Karpas-422 (cell line): ENCODE results near the gene GEMIN7. TPM values are rescaled to one million over a fixed set of nuclear protein-coding genes. Genes with fewer than 3 reads are reported as not detected.

ENCODE experiments used
- DNase-seq: peaks from one replicate; pipeline ENCODE4 v3.0.0-alpha.2; 2015
- H2AFZ ChIP-seq: fragments of 200-600 bp; sonication (generic); 2 replicates; pipeline ENCODE4 v1.6.1; 2014; ENCODE audit warnings: antibody characterized with exemption, low read length, mixed read lengths
- H3K27ac ChIP-seq: fragments of 200-600 bp; sonication (generic); 2 replicates; pipeline ENCODE4 v1.5.1; 2014; ENCODE audit warnings: mild to moderate bottlenecking, low read length, moderate library complexity
- H3K27me3 ChIP-seq: fragments of 200-600 bp; sonication (generic); 2 replicates; pipeline ENCODE4 v1.6.1; 2014; ENCODE audit warnings: low read length, mixed read lengths
- H3K36me3 ChIP-seq: fragments of 200-600 bp; sonication (generic); 2 replicates; pipeline ENCODE4 v1.6.1; 2014; ENCODE audit warnings: low read length, mixed read lengths; ENCODE audit not compliant: insufficient read depth
- H3K4me1 ChIP-seq: fragments of 200-600 bp; sonication (generic); 2 replicates; pipeline ENCODE4 v1.6.1; 2014; ENCODE audit warnings: mild to moderate bottlenecking, low read length, mixed read lengths
- H3K4me2 ChIP-seq: fragments of 200-600 bp; sonication (generic); 2 replicates; pipeline ENCODE4 v1.6.1; 2014; ENCODE audit warnings: low read length, low read depth, mild to moderate bottlenecking; ENCODE audit not compliant: poor library complexity, severe bottlenecking
- H3K4me3 ChIP-seq: fragments of 200-600 bp; sonication (generic); 2 replicates; pipeline ENCODE4 v1.5.1; 2014; ENCODE audit warnings: mild to moderate bottlenecking, antibody characterized with exemption, low read length, mixed read lengths
- H3K79me2 ChIP-seq: fragments of 200-600 bp; sonication (generic); 2 replicates; pipeline ENCODE4 v1.6.1; 2014; ENCODE audit warnings: mild to moderate bottlenecking, low read length, mixed read lengths
- H3K9ac ChIP-seq: fragments of 200-600 bp; sonication (generic); 2 replicates; pipeline ENCODE4 v1.6.0; 2014; ENCODE audit warnings: low read length
- H3K9me2 ChIP-seq: fragments of 200-600 bp; sonication (generic), shearing (Covaris generic); replicated peaks from 2 replicates; pipeline ENCODE4 v1.6.0; 2014; ENCODE audit warnings: mild to moderate bottlenecking, low read length, moderate library complexity; ENCODE audit not compliant: insufficient read depth
- H3K9me3 ChIP-seq: fragments of 300-700, 200-600 bp; sonication (generic); 2 replicates; pipeline ENCODE4 v1.6.1; 2014; ENCODE audit warnings: low read length, mixed read lengths
- H4K20me1 ChIP-seq: fragments of 200-600 bp; sonication (generic); 2 replicates; pipeline ENCODE4 v1.6.1; 2014; ENCODE audit warnings: mild to moderate bottlenecking, antibody characterized with exemption, low read length, low read depth; ENCODE audit not compliant: insufficient read depth
- small RNA-seq: library from RNA; depleted of rRNA; stranded (forward); fragments of <200 nt; gene quantifications from one replicate; pipeline ENCODE3, GENCODE V24; 2014
- total RNA-seq: library from RNA; depleted of rRNA; stranded (reverse); fragments of >200 nt; shearing (Covaris generic); gene quantifications from 2 replicates; pipeline ENCODE4 v1.2.3, GENCODE V29; 2014; ENCODE audit warnings: low replicate concordance; rRNA removed

The GEMIN7 gene
- total RNA-seq, 1 experiment from 2014 or later = 85.2 TPM

- Histone ChIP-seq H3K79me2 (peaks cover 50% of the 10 kb centered on the region), H3K4me1 (peaks cover 55% of the 10 kb centered on the region), H3K4me2 (peak overlapping the region; percentile 64), H3K36me3 (no peaks in the 10 kb centered on the region), H3K27me3 (no peaks in the 10 kb centered on the region), H3K27ac (peak overlapping the region; percentile 88), H3K9ac (peak overlapping the region; percentile 68), H2AFZ (no peak overlapping the region), H4K20me1 (no peaks in the 10 kb centered on the region), H3K4me3 (peak overlapping the region; percentile 51), H3K9me2 (no peaks in the 10 kb centered on the region), H3K9me3 (no peaks in the 10 kb centered on the region)
- peak; percentile 89 for DNase-seq
Observed at GRCh38 chr19:45137179-45137761, 58.2 kb downstream of the GEMIN7 start.

DNA sequence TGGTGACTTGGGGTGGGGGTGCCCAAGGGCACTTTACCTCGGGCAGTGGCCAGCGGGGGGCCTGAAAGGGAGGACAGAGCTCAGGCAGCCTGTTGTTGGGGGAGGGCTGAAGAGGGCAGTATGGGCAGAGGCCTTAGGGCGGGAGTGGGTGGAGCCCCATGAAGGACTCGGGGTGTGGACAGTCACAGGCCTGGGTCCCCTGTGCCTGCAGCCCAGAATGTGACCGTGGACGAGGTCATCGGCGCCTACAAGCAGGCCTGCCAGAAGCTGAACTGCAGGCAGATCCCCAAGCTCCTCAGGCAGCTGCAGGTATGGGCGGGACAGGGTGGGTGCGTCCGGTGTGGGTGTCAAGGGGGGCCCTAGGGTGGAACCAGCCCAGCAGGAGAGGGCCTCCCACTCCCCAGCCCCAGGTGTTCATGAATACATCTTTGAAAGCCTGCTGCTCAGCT, 59.3 kb downstream of the GEMIN7 start:
- H3K79me2 ChIP-seq = peaks cover 44% of the 10 kb centered on the region
- no peak for DNase-seq
- peak overlapping the region; percentile 51; the same call in 1 of the 2 replicates for H3K4me3 ChIP-seq
- peak overlapping the region; percentile 88 for H3K27ac ChIP-seq
- H3K9me3 ChIP-seq = no peaks in the 10 kb centered on the region
- H3K4me2 ChIP-seq = peak overlapping the region; percentile 64
- H3K9me2 ChIP-seq = no peaks in the 10 kb centered on the region
- H2AFZ ChIP-seq = no peak overlapping the region
- H3K27me3 ChIP-seq = no peaks in the 10 kb centered on the region
- no peaks in the 10 kb centered on the region for H4K20me1 ChIP-seq
- no peaks in the 10 kb centered on the region for H3K36me3 ChIP-seq
- peaks cover 54% of the 10 kb centered on the region for H3K4me1 ChIP-seq
- H3K9ac ChIP-seq = peak overlapping the region; percentile 68

DNA sequence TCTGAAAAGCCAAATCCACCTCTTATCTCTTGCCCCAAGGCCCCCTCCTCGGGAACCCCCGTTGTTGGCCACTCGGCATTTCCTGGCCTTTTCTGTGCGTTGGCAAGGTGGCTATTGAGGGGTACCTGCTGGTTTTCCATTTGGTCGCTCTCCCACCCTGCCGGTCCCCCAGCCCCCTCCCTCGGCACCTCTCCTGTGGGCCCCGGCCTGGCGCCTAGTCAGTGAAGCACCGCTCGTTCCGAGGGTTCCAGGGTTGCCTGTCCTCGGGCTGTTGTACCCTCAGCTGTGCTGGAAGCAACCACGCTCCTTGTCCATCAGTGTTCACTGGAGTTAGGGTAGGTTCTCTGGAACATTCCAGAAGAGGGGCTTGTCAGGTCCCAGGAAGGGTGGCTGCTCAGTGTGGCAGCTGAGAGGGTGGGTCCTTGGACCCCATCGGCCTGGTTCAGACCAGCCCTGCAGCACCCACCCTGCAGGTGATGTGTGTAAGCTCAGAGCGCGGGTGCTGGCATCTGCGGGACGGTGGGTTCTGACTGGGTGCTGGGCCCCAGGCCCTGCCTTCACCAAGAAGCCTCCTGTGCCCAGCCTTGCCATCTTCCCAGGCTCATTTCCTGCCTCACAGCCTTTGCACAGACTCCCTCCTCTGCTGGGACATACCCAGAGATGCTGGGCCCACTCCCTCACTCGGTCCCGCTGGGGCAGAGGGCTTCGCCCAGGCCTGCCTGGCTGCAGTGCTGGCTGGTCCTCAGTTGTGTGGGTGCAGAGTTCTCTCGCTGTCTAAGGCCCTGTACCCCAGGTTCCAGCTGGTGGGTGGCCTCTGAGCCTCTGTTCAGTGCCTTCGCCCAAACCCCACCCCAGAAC, 60.5 kb downstream of the GEMIN7 start:
- no peaks in the 10 kb centered on the region for H4K20me1 ChIP-seq
- no peak for DNase-seq
- H3K9me2 ChIP-seq = no peaks in the 10 kb centered on the region
- H3K27ac ChIP-seq = peak overlapping the region; percentile 88; the same call in 1 of the 2 replicates
- no peak overlapping the region for H2AFZ ChIP-seq
- no peak overlapping the region for H3K4me3 ChIP-seq
- H3K4me2 ChIP-seq = no peak overlapping the region
- peaks cover 37% of the 10 kb centered on the region for H3K79me2 ChIP-seq
- no peaks in the 10 kb centered on the region for H3K36me3 ChIP-seq
- peaks cover 42% of the 10 kb centered on the region for H3K4me1 ChIP-seq
- H3K27me3 ChIP-seq = no peaks in the 10 kb centered on the region
- no peak overlapping the region for H3K9ac ChIP-seq
- H3K9me3 ChIP-seq = no peaks in the 10 kb centered on the region

DNA sequence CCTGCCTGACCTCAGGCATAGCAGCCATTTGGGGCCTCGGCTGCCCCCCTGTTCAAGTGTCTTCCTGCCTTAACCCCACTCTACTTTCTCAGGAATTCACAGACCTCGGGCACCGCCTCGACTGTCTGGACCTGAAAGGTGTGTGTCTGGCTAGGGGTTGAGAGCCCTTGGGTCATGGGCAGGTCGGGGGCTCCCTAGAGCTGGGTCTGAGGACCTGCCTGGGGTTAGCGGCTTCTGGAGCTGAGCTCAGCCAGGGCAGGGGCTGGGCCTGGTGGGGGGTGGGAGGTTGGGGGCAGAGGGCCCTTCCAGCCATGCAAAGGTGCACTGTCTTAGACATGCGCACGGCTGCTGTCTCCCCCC, 61.1 kb downstream of the GEMIN7 start:
- Histone ChIP-seq H2AFZ (no peak overlapping the region), H4K20me1 (no peaks in the 10 kb centered on the region), H3K27me3 (no peaks in the 10 kb centered on the region)

DNA sequence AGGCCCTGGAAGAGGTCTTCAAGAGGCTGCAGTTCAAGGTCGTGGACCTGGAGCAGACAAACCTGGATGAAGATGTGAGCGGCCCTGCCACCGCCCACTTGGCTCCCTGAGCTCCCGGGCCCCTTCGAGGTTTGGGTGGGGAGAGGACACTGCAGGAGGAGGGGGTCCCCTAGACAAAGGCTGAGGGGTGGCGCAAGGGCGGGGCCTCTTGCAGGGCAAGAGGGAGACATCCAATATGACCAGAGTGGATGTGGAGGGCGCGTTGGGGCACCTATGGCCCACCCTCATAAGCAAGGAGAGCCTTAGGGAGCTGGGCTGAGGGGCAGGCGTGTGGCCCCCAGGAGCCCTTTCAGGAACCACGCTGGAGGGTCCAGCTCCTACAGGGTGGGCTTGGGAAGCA, 61.5 kb downstream of the GEMIN7 start:
- peaks cover 32% of the 10 kb centered on the region for H3K4me1 ChIP-seq
- H3K9ac ChIP-seq = no peak overlapping the region
- H3K27ac ChIP-seq = no peak overlapping the region
- H3K4me3 ChIP-seq = no peak overlapping the region
- no peak for DNase-seq
- H3K36me3 ChIP-seq = no peaks in the 10 kb centered on the region
- H4K20me1 ChIP-seq = no peaks in the 10 kb centered on the region
- H3K4me2 ChIP-seq = no peak overlapping the region
- H2AFZ ChIP-seq = no peak overlapping the region
- H3K9me2 ChIP-seq = no peaks in the 10 kb centered on the region
- peaks cover 27% of the 10 kb centered on the region for H3K79me2 ChIP-seq
- H3K27me3 ChIP-seq = no peaks in the 10 kb centered on the region
- H3K9me3 ChIP-seq = no peaks in the 10 kb centered on the region

More for the DNA sequence above, 61.1 kb downstream of the GEMIN7 start:
- no peaks in the 10 kb centered on the region for H3K9me2 ChIP-seq
- H3K27ac ChIP-seq = no peak overlapping the region
- no peaks in the 10 kb centered on the region for H3K36me3 ChIP-seq
- H3K9me3 ChIP-seq = no peaks in the 10 kb centered on the region
- peaks cover 31% of the 10 kb centered on the region for H3K79me2 ChIP-seq
- no peak for DNase-seq
- H3K9ac ChIP-seq = no peak overlapping the region
- no peak overlapping the region for H3K4me3 ChIP-seq
- H3K4me1 ChIP-seq = peaks cover 36% of the 10 kb centered on the region
- no peak overlapping the region for H3K4me2 ChIP-seq

Small RNA genes within 50 kb of the gene (small RNA-seq; reads per million reads assigned to genes)
- gene RNU6-611P = not detected

Other genes starting within 250 kb of the GEMIN7 start
- gene NECTIN2, start 233.0 kb upstream of the GEMIN7 start, total RNA-seq = 2.0 TPM in 1 of 2 replicates, not detected in the other
- gene TOMM40, start 188.0 kb upstream of the GEMIN7 start, total RNA-seq = 25.6 and 64.7 TPM in 2 replicates
- gene APOE, start 173.5 kb upstream of the GEMIN7 start, total RNA-seq = 1.3 and 1.9 TPM in 2 replicates
- gene APOC1, start 164.7 kb upstream of the GEMIN7 start, total RNA-seq = not detected in 2 replicates
- not detected in 2 replicates for gene APOC4, start 137.0 kb upstream of the GEMIN7 start, total RNA-seq
- gene APOC2, start 133.2 kb upstream of the GEMIN7 start, total RNA-seq = not detected in 2 replicates
- gene CLPTM1, start 123.9 kb upstream of the GEMIN7 start, total RNA-seq = 19.7 and 39.2 TPM in 2 replicates
- 0.63 and 1.3 TPM in 2 replicates for gene RELB, start 77.8 kb upstream of the GEMIN7 start, total RNA-seq
- 22.7 and 41.9 TPM in 2 replicates for gene CLASRP, start 40.2 kb upstream of the GEMIN7 start, total RNA-seq
- gene ZNF296, start 2.8 kb upstream of the GEMIN7 start, total RNA-seq = 3.9 and 4.7 TPM in 2 replicates
- 8.0 and 21.0 TPM in 2 replicates for gene PPP1R37, start 13.9 kb downstream of the GEMIN7 start, total RNA-seq
- gene NKPD1, start 81.7 kb downstream of the GEMIN7 start, total RNA-seq = 1.2 TPM in 1 of 2 replicates, not detected in the other
- gene TRAPPC6A, start 99.0 kb downstream of the GEMIN7 start, total RNA-seq = 32.2 and 62.8 TPM in 2 replicates
- gene BLOC1S3, start 99.5 kb downstream of the GEMIN7 start, total RNA-seq = 4.4 and 8.5 TPM in 2 replicates
- not detected in 2 replicates for gene EXOC3L2, start 166.1 kb downstream of the GEMIN7 start, total RNA-seq
- gene MARK4, start 172.0 kb downstream of the GEMIN7 start, total RNA-seq = 17.9 and 20.2 TPM in 2 replicates
- gene CKM, start 243.6 kb downstream of the GEMIN7 start, total RNA-seq = not detected in 2 replicates